ENCODE results near the gene PRKD1. TPM values are rescaled to one million over a fixed set of nuclear protein-coding genes. Genes with fewer than 3 reads are reported as not detected.

Gene PRKD1
- 1 to 10 TPM in 1 of 2 donors, under 1 TPM in 1; 0.82 to 3.6 TPM for total RNA-seq
- long read RNA-seq, result 0 reads

GRCh38 chr14:29927376-29928116, at the start of gene PRKD1:
TSS of gene PRKD1 (minus strand) at chr14:29927847.
- intact Hi-C loops (cut with DNase I, micrococcal nuclease), result no loop called here
- peak; percentile 34 to 42 for DNase-seq
- ATAC-seq, result peak; percentile 79

DNA sequence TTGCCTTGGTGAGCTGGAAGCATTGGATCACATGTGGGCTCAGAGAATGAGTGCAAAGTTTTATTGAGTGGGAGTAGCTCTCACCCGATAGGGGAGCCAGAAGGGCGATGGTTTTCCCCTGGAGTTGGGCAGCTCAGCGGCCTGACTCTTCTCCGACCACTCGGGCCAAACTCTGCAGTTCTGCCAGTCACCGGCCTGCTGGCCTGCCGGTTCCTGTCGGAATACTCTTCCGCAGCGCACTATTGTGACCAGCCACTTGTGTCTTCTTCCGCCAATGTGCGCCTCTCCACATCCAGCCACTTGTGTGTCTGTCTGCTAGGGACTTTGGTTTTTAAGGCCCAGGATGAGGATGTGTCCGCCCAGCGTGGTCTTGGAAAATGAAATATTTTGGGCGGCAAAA, 43.5 kb upstream of the PRKD1 start:
- no peak for DNase-seq
- ATAC-seq, result no peak
- intact Hi-C loops (cut with DNase I, micrococcal nuclease), result no loop called here

- no peak for DNase-seq
- ATAC-seq, result no peak
- intact Hi-C loops (cut with DNase I, micrococcal nuclease), result no loop called here
These were observed 27.4 kb upstream of the PRKD1 start for GRCh38 chr14:29955087-29955486.

DNA sequence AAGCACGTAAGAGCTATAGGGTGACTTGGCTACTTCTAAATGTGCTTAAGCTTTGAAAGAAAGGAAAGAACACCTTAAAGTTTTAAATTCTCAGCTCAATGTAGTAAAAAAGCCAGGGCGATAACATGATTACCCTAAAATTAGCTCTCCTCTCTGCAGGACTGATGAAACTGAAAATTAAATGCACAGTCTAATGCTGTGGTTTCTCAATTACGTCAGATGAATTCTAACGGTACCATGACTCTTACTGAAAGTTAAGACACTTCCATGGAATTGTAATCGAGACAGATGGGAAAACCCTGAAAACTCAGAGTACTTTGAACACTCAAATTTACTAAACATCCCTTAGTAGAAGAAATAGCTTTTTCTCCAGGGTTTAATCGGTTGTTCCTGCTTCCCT, 25.9 kb upstream of the PRKD1 start:
- DNase-seq (no peak), ATAC-seq (no peak)
- intact Hi-C loops (cut with DNase I, micrococcal nuclease), result no loop called here

DNA sequence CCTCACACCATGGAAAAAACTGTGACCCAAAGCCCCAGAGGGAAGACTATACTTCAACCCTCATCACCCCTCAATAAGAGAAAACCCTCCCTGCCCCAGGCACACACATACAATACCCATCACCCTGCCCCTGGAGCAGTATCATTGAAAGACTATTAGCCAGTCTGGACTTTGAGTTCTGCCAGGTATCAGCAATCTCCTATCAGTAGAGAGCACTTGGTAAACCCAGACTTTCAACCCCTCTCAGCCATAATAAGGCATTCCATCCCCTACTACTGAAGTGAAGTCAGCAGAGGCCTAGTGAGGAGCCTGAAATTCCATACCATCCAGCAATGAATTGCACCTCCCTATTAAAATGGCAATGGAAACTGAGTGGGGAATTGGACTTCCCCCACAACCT, 16.4 kb upstream of the PRKD1 start:
- ATAC-seq (no peak), DNase-seq (no peak)
- intact Hi-C loops (cut with DNase I, micrococcal nuclease), result no loop called here

- DNase-seq (no peak), ATAC-seq (no peak)
- intact Hi-C loops (cut with DNase I, micrococcal nuclease), result no loop called here
These were observed 13.8 kb upstream of the PRKD1 start for GRCh38 chr14:29941401-29941800.

DNA sequence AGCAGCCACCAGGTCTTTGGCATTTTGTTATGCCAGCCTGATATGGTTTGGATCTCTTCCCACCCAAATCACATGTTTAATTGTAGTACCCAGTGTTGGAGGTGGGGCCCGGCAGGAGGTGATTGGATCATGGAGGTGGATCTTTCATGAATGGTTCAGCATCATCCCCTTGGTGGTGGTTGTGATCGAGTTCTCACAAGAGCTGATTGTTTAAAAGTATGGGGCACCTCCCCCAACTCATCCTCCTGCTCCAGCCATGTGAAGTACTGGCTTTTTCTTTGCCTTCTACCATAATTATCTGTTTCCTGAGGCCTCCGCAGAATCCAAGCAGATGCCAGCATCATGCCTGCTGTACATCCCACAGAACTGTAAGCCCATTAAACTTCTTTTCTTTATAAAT, 12.8 kb upstream of the PRKD1 start:
- DNase-seq (no peak), ATAC-seq (no peak)

DNA sequence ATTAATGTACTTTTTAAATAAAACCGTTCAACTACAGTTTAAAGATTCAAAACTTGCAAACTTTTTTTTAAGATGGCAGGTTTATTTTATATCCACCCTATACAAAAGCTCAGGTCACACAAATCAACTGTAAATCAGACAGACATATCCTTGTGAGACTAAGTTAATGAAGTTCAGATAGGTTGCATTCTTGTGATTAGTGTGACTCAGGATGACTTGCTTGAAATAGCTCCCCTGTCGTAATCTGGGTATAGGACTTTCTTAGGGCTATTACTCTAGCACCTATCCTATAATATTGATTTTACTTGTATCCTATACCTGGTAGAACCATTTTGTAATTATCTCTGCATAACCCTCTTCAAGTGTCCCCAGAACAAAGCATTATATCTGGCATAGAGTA, 9.5 kb upstream of the PRKD1 start:
- ATAC-seq (no peak), DNase-seq (no peak)
- intact Hi-C loops (cut with DNase I, micrococcal nuclease), result no loop called here

More for the DNA sequence above, 12.8 kb upstream of the PRKD1 start:
- intact Hi-C loops (cut with DNase I, micrococcal nuclease), result no loop called here

DNA sequence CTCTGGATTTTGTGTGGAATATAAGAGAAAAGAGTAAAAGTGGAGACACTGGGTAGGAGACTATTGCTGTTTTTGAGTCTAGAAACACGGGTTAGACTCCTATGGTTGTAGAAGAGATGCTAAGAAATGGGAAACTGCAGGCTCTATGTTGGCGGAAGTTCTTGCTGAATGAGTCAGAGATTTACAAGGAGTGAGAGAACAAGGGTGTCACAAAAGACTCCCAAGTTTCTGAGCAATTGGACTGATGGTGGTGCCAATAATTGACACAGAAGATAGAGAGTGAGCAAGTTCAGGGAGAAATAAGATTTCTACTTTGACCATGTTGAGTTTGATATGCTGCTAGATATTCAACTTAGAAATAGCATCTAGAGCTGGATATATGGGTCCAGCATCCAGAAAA, 2.6 kb upstream of the PRKD1 start:
- no peak for DNase-seq
- intact Hi-C loops (cut with DNase I, micrococcal nuclease), result no loop called here
- no peak for ATAC-seq

- no peak for ATAC-seq
- no peak for DNase-seq
- intact Hi-C loops (cut with DNase I, micrococcal nuclease), result no loop called here
These were observed 532 bp upstream of the PRKD1 start for GRCh38 chr14:29928117-29928640.

- peak; percentile 36 to 46 for DNase-seq
- intact Hi-C loops (cut with DNase I, micrococcal nuclease), result no loop called here
- peak; percentile 67 for ATAC-seq
These were observed 809 bp downstream of the PRKD1 start for GRCh38 chr14:29926701-29927375.

DNA sequence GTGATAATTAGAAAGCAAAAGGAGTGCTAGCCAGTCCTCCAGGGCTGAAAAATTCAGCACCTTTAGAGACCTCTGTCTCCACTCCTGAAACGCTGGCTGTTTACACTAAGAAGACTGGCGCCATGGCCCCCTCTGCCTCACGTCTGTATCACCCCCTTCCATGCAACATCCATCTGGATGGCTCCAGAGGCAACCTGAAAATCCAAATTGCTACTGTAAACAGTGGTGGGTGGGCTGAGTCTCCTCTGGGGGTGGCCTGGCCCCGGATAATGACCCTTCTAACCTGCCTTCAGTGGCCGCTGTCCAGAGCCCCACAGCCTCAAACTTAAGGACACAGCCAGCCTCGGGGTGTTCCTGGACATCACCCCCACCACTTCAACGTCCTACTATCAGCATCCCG, 1.4 kb downstream of the PRKD1 start:
- no peak for DNase-seq
- intact Hi-C loops (cut with DNase I, micrococcal nuclease), result no loop called here
- ATAC-seq, result no peak

DNA sequence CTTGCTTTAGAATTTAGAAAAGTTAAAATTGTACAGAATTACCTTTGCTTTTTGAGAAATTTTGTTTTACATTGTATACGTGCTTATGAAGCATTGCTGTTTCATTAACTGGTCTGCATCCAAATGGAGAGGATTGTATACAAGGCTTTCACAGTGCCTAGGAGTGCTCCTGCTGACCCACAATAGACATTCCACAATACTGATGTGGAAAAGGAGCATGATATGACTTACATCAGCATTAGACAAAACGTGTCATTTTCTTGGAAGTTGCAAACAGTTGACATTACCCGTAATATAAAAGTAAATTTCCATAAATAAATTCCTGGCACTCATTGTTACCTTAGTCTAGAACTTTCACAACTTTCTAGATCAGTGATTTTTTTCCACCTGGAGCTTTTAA, 1.9 kb downstream of the PRKD1 start:
- DNase-seq (no peak), ATAC-seq (no peak)
- intact Hi-C loops (cut with DNase I, micrococcal nuclease), result no loop called here

DNA sequence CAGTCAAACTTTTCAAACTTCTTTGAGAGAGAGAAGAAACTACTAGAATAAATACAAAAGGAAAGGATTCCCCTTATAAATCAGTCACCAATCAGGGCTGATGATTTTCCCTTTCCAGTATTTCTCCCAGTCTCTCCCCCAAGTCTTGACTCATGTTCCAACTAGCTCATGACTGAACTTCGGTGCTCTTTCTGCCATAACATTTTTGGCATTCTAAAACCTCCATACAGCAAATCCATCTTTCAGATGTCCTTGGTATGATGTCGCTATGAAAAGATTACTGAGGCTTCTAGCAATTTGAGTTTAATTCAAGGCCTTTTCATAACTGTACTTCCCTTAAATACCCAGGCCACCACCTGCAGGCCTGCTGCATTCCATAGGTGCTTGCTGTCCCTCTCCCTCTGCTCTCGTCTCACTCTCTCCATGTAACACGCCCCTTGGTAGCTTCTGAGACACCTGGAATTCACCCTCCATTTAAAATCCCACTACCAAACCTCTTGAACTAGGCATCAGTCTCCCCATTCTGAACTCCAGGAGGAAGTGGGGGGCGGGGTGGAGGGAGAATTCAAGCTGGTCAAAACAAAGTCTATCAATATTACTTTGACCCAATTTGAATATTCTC, 2.4 kb downstream of the PRKD1 start:
- ATAC-seq (no peak), DNase-seq (no peak)
- intact Hi-C loops (cut with DNase I, micrococcal nuclease), result no loop called here

DNA sequence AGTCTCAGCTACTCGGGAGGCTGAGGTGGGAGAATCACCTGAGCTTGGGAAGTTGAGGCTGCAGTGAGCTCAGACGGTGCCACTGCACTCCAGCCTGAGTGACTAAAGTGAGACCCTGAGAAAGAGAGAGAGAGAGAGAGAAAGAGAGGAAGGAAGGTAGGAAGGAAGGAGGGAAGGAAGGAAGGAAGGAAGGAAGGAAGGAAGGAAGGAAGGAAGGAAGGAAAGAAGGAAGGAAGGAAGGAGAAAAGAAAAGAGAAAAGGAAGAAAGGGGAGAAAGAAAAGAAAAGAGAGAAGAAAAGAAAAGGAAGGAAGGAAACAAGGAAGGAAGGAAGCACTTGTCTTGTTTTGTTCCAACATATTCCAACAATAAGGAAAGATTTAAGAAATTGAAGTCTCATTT, 7.8 kb downstream of the PRKD1 start:
- ATAC-seq (no peak), DNase-seq (no peak)
- intact Hi-C loops (cut with DNase I, micrococcal nuclease), result no loop called here

- ATAC-seq (no peak), DNase-seq (no peak)
- intact Hi-C loops (cut with DNase I, micrococcal nuclease), result no loop called here
These were observed 8.7 kb downstream of the PRKD1 start for GRCh38 chr14:29918981-29919380.

GRCh38 chr14:29913566-29913965, 14.1 kb downstream of the PRKD1 start:
- intact Hi-C loops (cut with DNase I, micrococcal nuclease), result no loop called here
- ATAC-seq (no peak), DNase-seq (no peak)

GRCh38 chr14:29911810-29912209, 15.8 kb downstream of the PRKD1 start:
- no peak for DNase-seq
- intact Hi-C loops (cut with DNase I, micrococcal nuclease), result no loop called here
- no peak for ATAC-seq

- DNase-seq (no peak), ATAC-seq (no peak)
- intact Hi-C loops (cut with DNase I, micrococcal nuclease), result no loop called here
These were observed 18.7 kb downstream of the PRKD1 start for GRCh38 chr14:29908652-29909577.

All from left colon (tissue), 2 donors.